SIG-M5 treated with dmso at 0.1 percent for 504 hours (cell line): Measurements from ENCODE around the gene CRACR2A.

Experiments used
- DNase-seq: peaks from one replicate; lab custom pipeline; 2025; ENCODE audit not compliant: unreplicated experiment; lab: John Stamatoyannopoulos, UW

The CRACR2A gene

GRCh38 chr12:3656946-3657622, 95.8 kb downstream of the CRACR2A start:
- no peak for DNase-seq

- DNase-seq = peak; percentile 4
Observed at GRCh38 chr12:3655328-3655900, 97.5 kb downstream of the CRACR2A start.

- no peak for DNase-seq
Observed at GRCh38 chr12:3651585-3652424, 101.1 kb downstream of the CRACR2A start.

- DNase-seq = no peak
Observed at GRCh38 chr12:3647504-3647903, 105.4 kb downstream of the CRACR2A start.

GRCh38 chr12:3646561-3647241, 106.2 kb downstream of the CRACR2A start:
- no peak for DNase-seq

- no peak for DNase-seq
Observed at GRCh38 chr12:3645091-3645490, 107.8 kb downstream of the CRACR2A start.

- DNase-seq = no peak
Observed at GRCh38 chr12:3644104-3644503, 108.8 kb downstream of the CRACR2A start.

- no peak for DNase-seq
Observed at GRCh38 chr12:3641428-3642018, 111.4 kb downstream of the CRACR2A start.

- no peak for DNase-seq
Observed at GRCh38 chr12:3636328-3636727, 116.6 kb downstream of the CRACR2A start.

- DNase-seq = no peak
Observed at GRCh38 chr12:3634348-3634747, 118.6 kb downstream of the CRACR2A start.

- no peak for DNase-seq
Observed at GRCh38 chr12:3633396-3633795, 119.5 kb downstream of the CRACR2A start.

GRCh38 chr12:3632754-3633153, 120.2 kb downstream of the CRACR2A start:
- no peak for DNase-seq

GRCh38 chr12:3632256-3632655, 120.7 kb downstream of the CRACR2A start:
- DNase-seq = no peak

- no peak for DNase-seq
Observed at GRCh38 chr12:3631759-3632158, 121.2 kb downstream of the CRACR2A start.

GRCh38 chr12:3631272-3631637, 121.7 kb downstream of the CRACR2A start:
- no peak for DNase-seq

- DNase-seq = no peak
Observed at GRCh38 chr12:3630621-3631271, 122.2 kb downstream of the CRACR2A start.

GRCh38 chr12:3630111-3630510, 122.8 kb downstream of the CRACR2A start:
- DNase-seq = no peak

GRCh38 chr12:3629057-3629830, 123.7 kb downstream of the CRACR2A start:
- DNase-seq = no peak

GRCh38 chr12:3628629-3629028, 124.3 kb downstream of the CRACR2A start:
- DNase-seq = no peak

- no peak for DNase-seq
Observed at GRCh38 chr12:3627336-3627735, 125.6 kb downstream of the CRACR2A start.
